ENCODE measurements around the gene SH2B3.

SH2B3 gene

DNA sequence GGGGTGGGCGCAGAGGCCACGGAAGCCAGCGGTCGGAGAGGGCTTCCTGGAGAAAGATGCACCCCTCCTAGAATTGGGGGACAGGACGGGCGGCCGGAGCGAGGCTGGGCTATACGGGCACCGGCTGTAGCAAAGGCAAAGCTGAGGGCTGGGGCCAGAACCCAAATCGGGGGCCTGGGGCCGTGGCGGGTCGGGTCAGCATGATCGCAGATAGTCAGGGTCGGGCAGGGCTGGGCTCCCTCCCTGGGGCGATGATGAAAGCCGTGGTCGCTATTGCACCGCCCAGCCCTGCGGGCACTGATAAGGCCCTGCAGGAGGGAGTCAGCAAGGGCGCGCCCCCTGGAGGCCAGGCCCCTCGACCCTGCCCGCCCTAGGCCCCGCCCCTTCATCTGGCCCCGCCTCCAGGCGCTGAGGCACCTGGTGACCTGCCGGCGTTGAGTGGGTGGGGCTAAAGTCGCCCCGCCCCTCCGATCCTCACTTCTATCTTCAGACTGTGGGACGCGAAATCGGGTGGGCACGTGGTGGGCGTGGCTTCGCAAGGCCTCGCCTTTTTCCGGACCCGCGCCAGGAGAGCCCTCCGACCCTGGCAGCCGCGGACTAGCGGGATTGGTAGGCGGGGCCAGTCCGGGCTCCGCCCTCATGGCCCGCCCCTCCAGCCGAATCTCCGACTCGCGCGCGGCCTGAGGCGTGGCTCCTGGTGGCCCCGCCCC is 419 bp upstream of the SH2B3 start:
- H3K4me2 ChIP-seq (ENCODE audit: low read length) = peak overlapping the region; percentile 86
- no peaks in the 10 kb centered on the region for H3K9me3 ChIP-seq (replicated peaks; ENCODE audit: low read length)
- H3K36me3 ChIP-seq (ENCODE audit: insufficient read depth, low read length) = peaks cover 16% of the 10 kb centered on the region
- peak overlapping the region; percentile 93 for H3K9ac ChIP-seq (ENCODE audit: low read depth, low read length)
- peaks cover 51% of the 10 kb centered on the region for H3K4me1 ChIP-seq (ENCODE audit: control insufficient read depth, insufficient read depth, low read length)
- peak overlapping the region; percentile 87 for H3K4me3 ChIP-seq (ENCODE audit: low read length)
- no peaks in the 10 kb centered on the region for H3K27me3 ChIP-seq (ENCODE audit: control insufficient read depth, insufficient read depth, low read length)

DNA sequence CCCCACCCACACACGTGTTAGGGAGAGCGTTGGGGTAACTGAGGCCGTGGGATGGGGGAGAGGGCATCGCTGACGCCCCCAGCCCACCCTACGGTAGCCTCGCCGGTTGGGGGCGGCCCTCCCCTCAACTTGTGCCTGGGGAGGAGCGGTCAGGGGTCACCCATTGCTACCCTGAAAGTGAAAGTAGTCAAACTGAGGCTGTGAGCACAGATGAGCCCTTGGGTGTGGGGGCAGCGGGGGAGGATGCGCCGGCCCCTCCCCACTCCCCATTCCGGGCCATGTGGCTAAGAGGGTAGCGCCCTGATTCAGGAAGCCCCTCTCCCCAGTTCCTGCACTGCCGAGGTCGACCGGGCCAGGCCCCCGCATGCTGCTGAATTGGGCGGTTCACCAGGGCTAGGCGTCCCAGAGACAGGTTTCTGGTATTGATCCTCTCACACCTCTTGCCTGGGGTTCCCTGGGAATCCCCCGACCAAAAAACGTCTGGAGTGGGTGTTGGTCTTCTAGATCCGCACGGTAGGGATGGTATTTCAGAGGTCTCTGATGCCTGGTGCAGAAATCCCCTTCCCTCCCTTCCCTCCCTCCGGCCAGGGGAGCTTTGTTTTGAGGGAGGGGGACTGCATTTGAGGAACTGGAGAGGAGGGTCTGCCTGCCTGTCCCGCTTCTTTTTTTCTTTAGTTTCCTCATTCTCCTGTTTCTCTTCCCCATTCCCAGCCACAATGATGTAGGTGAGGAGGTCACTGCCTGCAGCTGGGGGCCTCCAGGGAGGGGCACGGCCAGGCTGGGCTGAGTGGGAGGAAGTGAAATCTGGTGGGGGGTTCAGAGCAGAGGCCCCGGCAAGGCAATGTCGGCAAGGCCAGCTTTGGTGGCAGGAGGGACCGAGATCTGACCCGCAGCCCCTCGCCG is 1.0 kb downstream of the SH2B3 start:
- Histone ChIP-seq H3K27me3 (ENCODE audit: control insufficient read depth, insufficient read depth, low read length) (no peaks in the 10 kb centered on the region), H3K9me3 (replicated peaks; ENCODE audit: low read length) (no peaks in the 10 kb centered on the region), H3K4me1 (ENCODE audit: control insufficient read depth, insufficient read depth, low read length) (peaks cover 65% of the 10 kb centered on the region), H3K36me3 (ENCODE audit: insufficient read depth, low read length) (peaks cover 16% of the 10 kb centered on the region), H3K4me3 (ENCODE audit: low read length) (peak overlapping the region; percentile 87), H3K4me2 (ENCODE audit: low read length) (peak overlapping the region; percentile 98), H3K9ac (ENCODE audit: low read depth, low read length) (peak overlapping the region; percentile 93)

DNA sequence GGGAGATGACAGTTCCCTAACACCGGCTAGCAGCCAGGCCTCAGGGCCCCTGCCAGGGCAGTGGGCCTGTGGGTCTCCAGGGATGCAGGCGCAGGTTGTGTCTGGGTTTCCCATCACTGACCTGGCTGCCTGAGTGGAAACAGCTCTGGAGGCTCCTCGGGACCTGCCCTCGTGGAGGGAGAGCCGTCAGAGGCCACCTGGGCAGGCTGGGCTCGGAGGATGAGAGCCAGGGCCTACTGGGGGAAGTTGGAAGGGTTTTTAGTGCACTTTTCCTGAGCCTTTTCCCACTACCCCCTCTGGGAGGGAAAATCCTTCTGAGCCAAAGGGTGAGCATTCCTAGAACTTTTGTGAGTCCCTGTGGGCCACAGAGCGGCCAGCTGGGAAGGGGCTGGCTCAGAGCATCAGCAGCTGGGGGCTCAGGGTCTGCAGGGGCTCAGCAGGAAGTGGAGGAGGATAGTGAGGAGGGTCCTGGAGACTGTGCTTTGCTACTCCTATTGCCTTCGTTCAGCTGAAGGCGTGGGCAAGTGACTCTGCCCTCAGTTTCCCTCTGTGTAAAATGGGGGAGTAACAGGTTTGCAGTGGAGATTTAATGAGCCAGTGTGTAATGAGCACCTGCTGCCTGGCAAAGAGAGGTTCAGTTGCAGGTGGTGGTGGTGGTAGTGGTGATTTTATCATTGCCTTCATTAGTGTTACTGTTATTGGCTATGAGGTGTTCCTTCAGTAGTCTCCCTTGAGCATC is 1.8 kb downstream of the SH2B3 start:
- Histone ChIP-seq H3K4me3 (ENCODE audit: low read length) (peak overlapping the region; percentile 87), H3K9ac (ENCODE audit: low read depth, low read length) (peak overlapping the region; percentile 93), H3K4me1 (ENCODE audit: control insufficient read depth, insufficient read depth, low read length) (peaks cover 74% of the 10 kb centered on the region)

DNA sequence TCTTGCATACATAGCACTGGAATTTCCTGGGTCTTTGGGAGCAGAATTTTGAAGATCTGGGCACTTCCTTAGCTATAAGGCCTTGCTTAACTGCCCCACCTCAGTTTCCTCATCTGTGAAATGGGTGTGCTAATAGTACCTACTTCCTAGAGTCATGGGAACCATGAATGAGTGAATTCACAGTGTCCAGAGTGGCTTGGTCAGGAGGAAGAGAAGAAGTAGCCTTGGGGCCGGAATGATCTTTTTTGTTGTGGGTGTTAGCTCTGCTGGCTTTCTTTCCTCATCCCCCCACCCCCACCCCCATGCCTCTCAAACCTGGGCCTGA is 2.4 kb downstream of the SH2B3 start:
- peaks cover 75% of the 10 kb centered on the region for H3K4me1 ChIP-seq (ENCODE audit: control insufficient read depth, insufficient read depth, low read length)
- H3K9ac ChIP-seq (ENCODE audit: low read depth, low read length) = peak overlapping the region; percentile 93
- peaks cover 16% of the 10 kb centered on the region for H3K36me3 ChIP-seq (ENCODE audit: insufficient read depth, low read length)
- peak overlapping the region; percentile 98 for H3K4me2 ChIP-seq (ENCODE audit: low read length)
- peak overlapping the region; percentile 87 for H3K4me3 ChIP-seq (ENCODE audit: low read length)
- no peaks in the 10 kb centered on the region for H3K27me3 ChIP-seq (ENCODE audit: control insufficient read depth, insufficient read depth, low read length)
- no peaks in the 10 kb centered on the region for H3K9me3 ChIP-seq (replicated peaks; ENCODE audit: low read length)

More for the DNA sequence above, 1.8 kb downstream of the SH2B3 start:
- no peaks in the 10 kb centered on the region for H3K27me3 ChIP-seq (ENCODE audit: control insufficient read depth, insufficient read depth, low read length)
- H3K4me2 ChIP-seq (ENCODE audit: low read length) = peak overlapping the region; percentile 98
- H3K36me3 ChIP-seq (ENCODE audit: insufficient read depth, low read length) = peaks cover 16% of the 10 kb centered on the region
- H3K9me3 ChIP-seq (replicated peaks; ENCODE audit: low read length) = no peaks in the 10 kb centered on the region

DNA sequence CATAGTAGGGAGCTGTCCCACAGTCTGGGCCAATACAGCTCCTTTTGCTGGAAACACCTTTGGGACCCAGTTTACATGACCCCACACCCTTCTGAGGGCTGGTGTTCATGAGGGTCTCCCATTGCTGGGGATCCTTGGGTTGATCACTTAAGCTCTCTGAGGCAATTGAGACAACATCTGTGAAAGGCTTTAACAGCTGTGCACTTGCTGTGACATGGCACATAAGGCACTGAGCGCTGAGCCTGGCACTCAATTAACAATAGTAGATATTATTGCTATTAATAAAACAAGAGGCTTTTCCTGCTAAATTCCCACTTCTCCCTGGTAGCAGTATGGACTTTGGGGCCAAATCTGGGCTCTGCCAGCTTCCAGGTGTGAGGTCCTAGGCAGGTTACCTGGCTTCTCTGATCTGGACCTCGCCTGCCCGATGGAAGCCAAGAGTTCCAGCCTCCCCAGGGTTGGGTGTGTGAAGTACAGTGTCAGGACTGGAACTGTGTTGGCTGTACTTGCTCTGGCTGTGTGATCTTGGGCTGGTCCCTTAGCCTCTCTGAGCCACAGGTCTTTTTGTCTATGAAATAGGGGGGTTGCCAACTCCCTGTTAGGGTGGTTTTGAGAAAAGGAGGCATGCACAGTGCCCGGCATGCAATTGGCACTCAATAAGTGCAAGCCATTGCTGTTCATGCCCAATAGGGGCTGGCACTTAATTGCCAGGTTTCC is 3.1 kb downstream of the SH2B3 start:
- Histone ChIP-seq H3K9ac (ENCODE audit: low read depth, low read length) (peak overlapping the region; percentile 93), H3K27me3 (ENCODE audit: control insufficient read depth, insufficient read depth, low read length) (no peaks in the 10 kb centered on the region), H3K4me3 (ENCODE audit: low read length) (peak overlapping the region; percentile 87), H3K9me3 (replicated peaks; ENCODE audit: low read length) (no peaks in the 10 kb centered on the region), H3K36me3 (ENCODE audit: insufficient read depth, low read length) (peaks cover 16% of the 10 kb centered on the region), H3K4me1 (ENCODE audit: control insufficient read depth, insufficient read depth, low read length) (peaks cover 78% of the 10 kb centered on the region), H3K4me2 (ENCODE audit: low read length) (peak overlapping the region; percentile 98)

DNA sequence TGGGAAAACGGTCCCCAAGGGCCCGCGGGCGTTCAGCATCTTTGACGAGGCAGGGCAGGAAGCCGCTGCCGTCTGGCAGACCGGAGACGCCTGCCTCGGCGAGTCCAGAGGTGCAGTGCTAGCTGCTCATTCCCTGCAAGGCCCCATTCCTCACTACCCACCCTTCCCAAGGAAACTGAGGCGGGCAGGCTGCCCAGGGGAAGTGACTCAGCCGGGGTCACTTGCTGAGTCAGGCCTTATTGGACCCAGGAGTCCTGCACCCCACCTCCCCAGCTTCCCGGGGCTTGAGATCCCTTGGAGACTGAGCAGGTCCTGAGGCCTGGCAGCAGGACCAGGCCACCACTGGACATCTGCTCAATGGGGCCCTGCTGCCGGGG is 3.7 kb downstream of the SH2B3 start:
- Histone ChIP-seq H3K9ac (ENCODE audit: low read depth, low read length) (peak overlapping the region; percentile 93), H3K27me3 (ENCODE audit: control insufficient read depth, insufficient read depth, low read length) (no peaks in the 10 kb centered on the region), H3K36me3 (ENCODE audit: insufficient read depth, low read length) (peaks cover 16% of the 10 kb centered on the region), H3K9me3 (replicated peaks; ENCODE audit: low read length) (no peaks in the 10 kb centered on the region), H3K4me1 (ENCODE audit: control insufficient read depth, insufficient read depth, low read length) (peaks cover 82% of the 10 kb centered on the region), H3K4me3 (ENCODE audit: low read length) (peak overlapping the region; percentile 87), H3K4me2 (ENCODE audit: low read length) (peak overlapping the region; percentile 98)

DNA sequence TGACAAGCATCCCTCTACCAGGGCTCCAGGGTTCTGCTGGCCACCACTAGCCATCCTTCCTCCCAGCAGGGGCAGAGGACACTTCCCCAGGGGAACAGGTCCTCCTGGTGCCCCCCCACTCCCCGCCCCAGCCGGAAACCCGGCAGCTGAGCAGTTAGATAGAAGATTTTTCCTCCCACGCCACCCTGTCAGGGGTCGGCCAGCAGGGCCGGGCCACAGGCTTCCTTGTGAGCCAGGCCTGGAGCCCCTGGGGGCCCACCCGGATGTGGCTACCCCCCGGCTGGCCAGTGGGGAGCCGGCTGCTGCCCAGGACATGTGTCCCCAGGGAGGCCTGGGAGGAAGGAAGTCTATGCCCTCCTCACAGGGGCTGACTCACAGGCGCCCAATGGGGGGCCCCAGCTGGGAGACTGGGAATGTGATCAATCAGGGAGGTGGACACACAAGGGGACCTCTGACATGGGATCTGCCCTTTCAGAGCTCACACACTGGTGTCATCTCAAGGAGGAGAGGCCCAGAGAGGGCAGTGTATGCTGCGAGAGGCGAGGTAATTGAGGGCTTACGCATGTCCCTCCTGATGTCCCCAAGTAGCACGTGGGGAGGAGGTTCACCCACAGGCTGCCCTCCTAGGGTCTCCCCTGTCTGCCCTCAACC is 4.2 kb downstream of the SH2B3 start:
- H3K27me3 ChIP-seq (ENCODE audit: control insufficient read depth, insufficient read depth, low read length) = no peaks in the 10 kb centered on the region
- peaks cover 82% of the 10 kb centered on the region for H3K4me1 ChIP-seq (ENCODE audit: control insufficient read depth, insufficient read depth, low read length)
- peak overlapping the region; percentile 98 for H3K4me2 ChIP-seq (ENCODE audit: low read length)
- H3K9ac ChIP-seq (ENCODE audit: low read depth, low read length) = peak overlapping the region; percentile 93
- no peaks in the 10 kb centered on the region for H3K9me3 ChIP-seq (replicated peaks; ENCODE audit: low read length)
- H3K36me3 ChIP-seq (ENCODE audit: insufficient read depth, low read length) = peaks cover 16% of the 10 kb centered on the region
- peak overlapping the region; percentile 87 for H3K4me3 ChIP-seq (ENCODE audit: low read length)

DNA sequence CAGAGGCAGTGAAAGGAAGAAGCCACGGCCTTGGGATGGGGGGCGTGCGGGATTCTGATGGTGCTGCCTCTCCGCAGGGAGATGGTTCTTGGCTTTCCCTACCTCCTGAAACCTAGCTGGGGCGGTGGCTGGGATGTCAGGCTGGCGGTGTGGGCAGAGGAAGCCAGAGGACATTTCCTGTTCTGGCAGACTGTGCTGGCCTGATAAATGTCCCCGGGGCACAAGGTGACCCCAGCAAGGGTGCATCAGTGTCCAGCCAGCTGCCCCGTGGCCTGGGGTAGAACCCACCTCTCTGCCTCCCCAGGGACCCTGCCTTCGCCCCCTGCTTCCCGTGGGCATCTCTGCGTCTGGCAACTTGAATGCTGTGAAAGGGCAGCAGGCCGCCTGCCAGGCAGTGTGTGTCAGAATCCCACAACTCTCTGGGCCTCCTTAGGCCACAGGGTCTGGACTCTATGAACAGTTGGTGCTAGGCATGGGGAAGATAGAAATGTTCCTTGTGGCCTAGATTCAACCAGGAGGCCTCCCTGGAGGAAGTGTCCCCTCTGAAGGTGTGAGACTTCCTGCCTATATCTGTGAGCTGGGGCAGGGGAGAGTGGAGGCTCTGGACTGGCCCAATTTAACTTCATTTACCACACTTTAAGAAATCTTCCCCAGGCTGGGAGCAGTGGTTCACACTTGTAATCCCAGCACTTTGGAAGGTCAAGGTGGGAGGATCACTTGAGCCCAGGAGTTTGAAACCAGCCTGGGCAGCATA is 4.9 kb downstream of the SH2B3 start:
- Histone ChIP-seq H3K4me1 (ENCODE audit: control insufficient read depth, insufficient read depth, low read length) (peaks cover 77% of the 10 kb centered on the region), H3K9me3 (replicated peaks; ENCODE audit: low read length) (no peaks in the 10 kb centered on the region), H3K36me3 (ENCODE audit: insufficient read depth, low read length) (peaks cover 16% of the 10 kb centered on the region), H3K27me3 (ENCODE audit: control insufficient read depth, insufficient read depth, low read length) (no peaks in the 10 kb centered on the region), H3K4me3 (ENCODE audit: low read length) (peak overlapping the region; percentile 87), H3K4me2 (ENCODE audit: low read length) (peak overlapping the region; percentile 98), H3K9ac (ENCODE audit: low read depth, low read length) (peak overlapping the region; percentile 93)

DNA sequence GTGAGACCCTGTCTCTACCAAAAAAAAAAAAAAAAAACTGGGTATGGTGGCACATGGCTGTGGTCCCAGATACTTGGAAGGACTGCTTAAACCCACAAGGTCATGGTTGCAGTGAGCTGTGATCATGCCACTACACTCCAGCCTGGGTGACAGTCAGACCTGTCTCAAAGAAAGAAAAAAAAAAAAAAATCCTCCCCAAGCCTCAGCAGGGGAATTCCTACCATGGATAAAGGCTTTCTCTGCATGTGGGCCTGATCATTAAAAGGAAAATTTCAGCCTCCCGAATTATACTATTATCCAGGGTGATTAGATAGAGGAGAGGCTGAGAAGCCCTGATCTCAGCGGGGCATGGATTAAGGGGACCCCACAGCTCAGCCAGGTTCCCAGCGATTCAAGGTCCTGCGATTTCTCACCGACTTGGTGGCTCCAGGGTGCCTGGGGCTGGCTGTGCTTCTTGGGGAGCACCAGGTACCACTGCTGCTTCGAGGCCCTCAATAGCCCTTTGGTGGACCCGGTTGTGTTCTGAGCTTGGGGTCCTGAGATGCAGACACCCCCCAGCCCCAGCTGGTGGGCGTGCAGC is 5.6 kb downstream of the SH2B3 start:
- Histone ChIP-seq H3K27me3 (ENCODE audit: control insufficient read depth, insufficient read depth, low read length) (no peaks in the 10 kb centered on the region), H3K36me3 (ENCODE audit: insufficient read depth, low read length) (peaks cover 19% of the 10 kb centered on the region), H3K9me3 (replicated peaks; ENCODE audit: low read length) (no peaks in the 10 kb centered on the region), H3K4me1 (ENCODE audit: control insufficient read depth, insufficient read depth, low read length) (peaks cover 77% of the 10 kb centered on the region), H3K4me3 (ENCODE audit: low read length) (peak overlapping the region; percentile 16), H3K9ac (ENCODE audit: low read depth, low read length) (peak overlapping the region; percentile 93), H3K4me2 (ENCODE audit: low read length) (peak overlapping the region; percentile 98)
